ENCODE results near the gene HOXB2.

The HOXB2 gene

DNA sequence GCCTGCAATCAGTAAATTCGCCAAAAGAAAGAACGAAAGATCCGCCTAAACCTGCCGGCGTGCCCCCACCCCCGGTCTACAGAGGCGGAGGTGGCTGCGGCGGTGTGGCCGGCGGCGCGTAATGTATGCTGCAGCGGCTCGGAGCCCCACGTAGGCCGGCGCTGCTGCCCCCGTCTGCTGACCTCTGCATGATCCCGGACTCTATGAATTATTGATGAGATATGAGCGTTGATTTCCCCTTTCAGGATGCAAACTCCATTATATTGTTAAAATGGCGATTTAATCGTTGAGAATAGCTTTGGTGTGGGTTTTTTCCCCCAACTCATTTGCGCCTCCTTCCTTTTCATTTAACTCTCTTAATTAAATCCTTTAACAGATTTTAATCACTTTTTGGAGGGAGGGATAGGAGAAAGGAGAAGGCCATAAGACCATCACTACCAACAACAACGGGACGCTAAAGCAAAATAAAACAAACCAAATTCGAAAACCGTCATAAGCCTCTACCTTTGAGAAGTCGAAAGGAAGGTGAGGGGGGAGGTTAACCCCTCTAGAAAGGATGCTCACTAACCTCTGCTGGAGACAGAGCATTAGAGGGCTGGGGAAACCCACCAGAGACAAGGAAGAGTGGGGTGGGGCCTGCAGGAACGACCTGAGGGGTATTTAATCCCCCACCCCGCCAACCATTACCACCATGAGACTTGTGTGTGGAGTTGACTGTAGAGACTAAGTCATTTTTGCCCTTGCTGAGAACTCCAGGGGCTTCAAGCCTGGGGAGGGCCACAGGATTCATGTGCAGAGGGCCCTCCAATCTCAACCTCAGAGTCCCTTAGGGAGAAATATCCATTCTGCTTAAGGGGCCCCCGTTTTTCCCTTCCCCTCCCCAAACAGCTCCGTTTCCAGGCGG lies 41.7 kb upstream of the HOXB2 start:
- H3K27ac Mint-ChIP-seq, result no peak overlapping the region
- peak overlapping the region; percentile 95 for H3K4me3 Mint-ChIP-seq
- no peaks in the 10 kb centered on the region for H3K36me3 Mint-ChIP-seq
- H3K27me3 Mint-ChIP-seq, result peaks cover 65% of the 10 kb centered on the region
- peaks cover 38% of the 10 kb centered on the region for H3K4me1 Mint-ChIP-seq
- no peaks in the 10 kb centered on the region for H3K9me3 Mint-ChIP-seq

DNA sequence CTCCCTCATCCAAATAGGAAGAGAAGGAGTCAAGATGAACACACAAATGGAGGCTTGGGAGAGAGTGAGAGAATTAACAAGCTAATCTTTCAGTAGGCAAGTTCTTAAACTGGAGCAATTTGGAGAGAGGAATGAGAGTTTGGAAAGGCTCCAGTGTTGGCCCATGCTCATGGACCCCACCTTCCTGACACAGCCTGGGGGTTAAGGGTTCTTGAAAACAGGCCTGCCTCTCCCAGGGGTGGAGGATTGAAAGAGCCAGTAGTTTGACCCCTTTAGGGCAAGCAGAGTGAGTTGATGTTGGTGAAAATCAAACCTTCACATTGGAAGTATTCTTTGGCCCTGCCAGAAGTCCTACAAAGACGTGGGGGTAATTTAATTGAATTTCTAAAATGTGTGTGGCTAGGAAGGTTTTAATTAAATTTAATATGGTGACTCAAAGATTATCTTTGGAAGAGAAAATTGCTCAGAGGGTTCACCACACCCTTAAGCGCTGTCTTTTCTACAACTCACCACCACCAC lies 39.4 kb upstream of the HOXB2 start:
- peaks cover 67% of the 10 kb centered on the region for H3K27me3 Mint-ChIP-seq
- peaks cover 56% of the 10 kb centered on the region for H3K4me1 Mint-ChIP-seq
- H3K9me3 Mint-ChIP-seq, result no peaks in the 10 kb centered on the region
- H3K4me3 Mint-ChIP-seq, result peak overlapping the region; percentile 28
- peaks cover 1% of the 10 kb centered on the region for H3K36me3 Mint-ChIP-seq
- peak overlapping the region; percentile 4 for H3K27ac Mint-ChIP-seq

DNA sequence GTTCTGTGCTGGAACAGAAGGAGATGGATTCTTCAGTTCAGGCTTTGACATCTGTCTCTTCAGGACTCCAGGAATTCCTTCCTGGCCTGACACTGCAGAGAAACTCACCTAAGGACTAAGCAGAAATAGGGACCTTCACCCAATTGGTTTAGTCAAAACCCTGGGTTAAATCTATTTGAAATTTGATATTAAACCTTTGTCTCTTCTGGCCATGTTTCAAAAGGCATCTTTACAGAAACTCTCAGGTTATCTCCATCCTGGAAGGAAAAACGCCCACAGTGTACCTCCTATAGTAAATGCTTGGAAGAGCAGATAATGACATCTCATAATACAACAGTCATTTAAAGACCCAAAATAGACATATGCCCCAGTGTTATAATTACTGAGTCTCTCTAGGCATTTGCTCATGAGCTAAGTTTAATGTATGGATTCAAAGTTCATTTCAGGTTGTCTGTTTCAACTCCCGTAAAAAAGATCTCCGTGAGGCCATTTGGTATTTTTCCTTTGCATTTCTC lies 38.9 kb upstream of the HOXB2 start:
- H3K4me3 Mint-ChIP-seq, result peak overlapping the region; percentile 28

DNA sequence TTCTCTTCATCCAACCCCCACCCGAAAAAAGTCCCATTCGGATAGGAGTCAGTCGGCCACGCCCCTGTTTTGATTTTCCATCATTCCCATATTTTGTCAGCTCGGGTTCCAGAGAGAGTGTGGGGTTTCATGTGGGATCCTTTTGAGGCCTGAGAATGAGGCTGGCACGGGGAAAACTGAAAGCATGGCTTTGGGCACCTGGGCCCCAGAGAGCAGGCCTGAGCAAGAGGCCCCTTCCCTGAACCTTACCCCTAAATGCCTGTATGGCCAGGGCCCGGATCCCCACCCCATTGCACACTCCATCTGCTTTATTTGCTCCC lies 37.8 kb upstream of the HOXB2 start:
- Mint-ChIP-seq H3K27ac (peak overlapping the region; percentile 74), H3K27me3 (peaks cover 64% of the 10 kb centered on the region), H3K4me3 (peak overlapping the region; percentile 81), H3K36me3 (peaks cover 1% of the 10 kb centered on the region), H3K9me3 (no peaks in the 10 kb centered on the region), H3K4me1 (peaks cover 67% of the 10 kb centered on the region)

More for the DNA sequence above, 38.9 kb upstream of the HOXB2 start:
- Mint-ChIP-seq H3K27me3 (peaks cover 71% of the 10 kb centered on the region), H3K27ac (no peak overlapping the region), H3K4me1 (peaks cover 61% of the 10 kb centered on the region), H3K36me3 (peaks cover 1% of the 10 kb centered on the region), H3K9me3 (no peaks in the 10 kb centered on the region)

DNA sequence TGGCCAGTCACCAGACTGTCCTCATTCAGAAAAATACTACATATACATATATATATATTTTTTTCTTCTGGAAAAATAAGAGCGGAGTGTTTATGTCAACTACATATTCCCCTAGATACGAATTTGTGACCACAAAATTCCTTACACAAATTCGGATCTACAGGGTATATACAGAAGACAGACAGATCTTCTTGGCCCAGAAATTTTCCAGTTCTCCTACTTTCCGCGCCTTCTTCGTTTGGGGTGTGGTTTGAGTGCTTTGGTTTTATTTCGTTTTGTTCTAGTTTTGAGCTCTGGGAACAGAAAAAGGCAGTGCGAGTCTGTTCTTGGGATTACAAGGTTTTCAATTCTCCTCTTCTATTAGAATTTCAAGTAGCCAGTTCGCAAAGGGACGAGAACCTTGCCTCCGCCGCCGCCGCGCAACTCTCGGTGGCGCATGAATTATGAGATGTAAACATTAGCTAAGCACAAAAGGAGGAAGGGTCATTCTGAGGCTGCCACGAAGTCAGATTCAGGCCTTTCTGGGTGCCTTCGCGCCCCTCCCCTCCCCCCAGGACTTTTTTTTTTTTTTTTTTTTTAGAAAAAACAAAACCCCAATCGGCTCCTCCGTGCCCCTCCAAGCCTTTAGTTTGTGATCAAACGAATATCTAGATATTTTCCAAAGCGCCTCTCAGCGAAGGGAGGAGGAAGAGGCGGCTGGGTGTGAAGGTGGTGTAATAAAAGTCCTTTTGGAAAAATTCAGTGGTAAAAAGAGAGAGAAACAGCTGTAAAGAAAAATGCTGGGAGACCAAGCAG lies 35.0 kb upstream of the HOXB2 start:
- H3K27me3 Mint-ChIP-seq, result peaks cover 42% of the 10 kb centered on the region
- H3K4me1 Mint-ChIP-seq, result peaks cover 63% of the 10 kb centered on the region
- H3K4me3 Mint-ChIP-seq, result peak overlapping the region; percentile 91
- H3K27ac Mint-ChIP-seq, result peak overlapping the region; percentile 63
- H3K9me3 Mint-ChIP-seq, result no peaks in the 10 kb centered on the region
- H3K36me3 Mint-ChIP-seq, result peaks cover 1% of the 10 kb centered on the region

DNA sequence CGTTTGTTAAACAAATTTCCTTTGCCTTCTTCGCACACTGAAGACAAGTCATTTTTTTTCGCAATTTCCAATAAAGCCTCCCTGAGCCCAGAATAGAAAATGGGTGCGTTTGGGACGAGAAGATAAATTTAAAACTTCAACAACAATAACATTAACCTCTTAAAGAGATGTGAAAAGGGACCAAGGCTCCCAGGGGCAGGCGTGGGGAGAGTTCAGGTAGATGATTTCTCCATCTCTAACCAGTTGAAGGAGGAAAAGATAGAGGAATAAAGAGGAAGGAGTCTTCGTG lies 34.5 kb upstream of the HOXB2 start:
- Mint-ChIP-seq H3K9me3 (no peaks in the 10 kb centered on the region), H3K4me3 (peak overlapping the region; percentile 91), H3K36me3 (peaks cover 1% of the 10 kb centered on the region), H3K4me1 (peaks cover 61% of the 10 kb centered on the region), H3K27me3 (peaks cover 42% of the 10 kb centered on the region), H3K27ac (peak overlapping the region; percentile 63)

DNA sequence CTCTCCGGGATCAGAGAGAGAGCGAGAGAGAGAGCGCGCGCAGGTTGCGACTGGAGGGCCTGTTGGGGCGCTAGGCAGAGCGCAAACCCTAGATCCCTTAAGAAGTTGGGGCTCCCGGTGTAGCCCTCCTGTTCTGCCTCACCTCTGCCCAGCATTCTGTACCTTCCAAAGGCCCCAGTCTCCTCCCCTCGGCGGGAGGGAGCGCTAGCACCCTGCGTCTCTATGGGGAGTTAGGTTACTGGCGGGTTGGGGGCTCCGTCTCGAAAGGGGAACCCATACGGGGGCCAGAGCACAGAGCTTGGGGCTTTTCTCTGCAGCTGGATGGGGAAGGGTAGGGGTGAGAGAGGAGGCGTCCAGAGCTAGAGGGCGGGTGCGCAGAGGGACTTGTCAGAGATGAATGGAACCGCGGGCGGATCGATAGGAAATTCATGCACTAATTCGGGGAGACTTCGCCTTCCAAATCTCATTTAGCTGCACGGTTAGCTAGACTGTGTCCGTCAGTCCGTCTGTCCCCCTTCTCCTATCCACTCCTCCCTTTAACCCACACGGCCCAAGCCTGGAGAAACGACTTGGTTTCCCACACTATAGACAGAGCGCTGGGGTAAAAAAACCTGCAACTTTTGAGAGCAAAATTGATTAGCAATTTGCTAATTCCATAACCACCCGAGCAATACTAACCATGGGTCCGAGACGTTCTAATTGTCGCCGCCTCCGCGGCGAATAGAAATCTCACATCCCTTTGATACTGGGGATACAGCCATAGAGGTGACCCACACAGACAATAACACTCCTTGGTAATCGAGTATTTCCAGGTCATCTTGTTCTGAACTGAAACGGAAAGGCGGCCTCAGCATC lies 33.9 kb upstream of the HOXB2 start:
- Mint-ChIP-seq H3K4me1 (peaks cover 64% of the 10 kb centered on the region), H3K27me3 (peaks cover 39% of the 10 kb centered on the region), H3K4me3 (peak overlapping the region; percentile 91)

DNA sequence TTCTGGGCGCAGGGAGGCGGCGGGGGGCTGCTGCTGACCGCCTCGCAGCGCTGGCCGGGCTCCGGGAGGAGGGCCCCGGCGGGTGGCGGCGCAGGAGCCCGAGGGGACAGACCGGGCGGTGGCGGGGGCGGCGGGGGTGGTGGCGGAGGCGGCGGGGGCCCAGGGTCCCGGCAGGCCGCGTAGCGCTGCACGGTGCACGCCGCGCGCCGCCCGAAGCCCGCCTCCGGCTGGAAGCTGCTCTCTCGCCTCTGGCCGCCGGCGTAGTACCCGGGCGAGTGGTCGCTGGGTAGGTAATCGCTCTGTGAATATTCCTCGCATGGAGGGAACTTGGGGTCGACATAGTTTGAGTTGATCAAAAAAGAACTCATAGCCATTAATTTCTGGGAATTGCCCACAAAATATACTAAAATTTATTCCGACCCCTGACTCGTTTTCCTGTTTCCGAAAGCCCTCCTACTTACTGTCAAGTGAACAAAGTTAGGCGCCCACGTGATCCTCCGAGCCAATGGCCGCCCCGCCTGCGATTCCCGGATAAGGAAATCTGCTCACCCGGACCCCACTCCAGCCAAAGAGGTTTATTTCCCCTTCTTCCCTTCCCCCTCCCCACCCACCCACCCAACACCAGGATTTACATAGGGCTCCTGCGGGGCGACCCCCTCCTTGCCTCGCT lies 33.2 kb upstream of the HOXB2 start, which contains the start of gene HOXB4:
Gene HOXB4 (minus strand): TSS at position 405 of the 670 bp plus-strand sequence. CDS start 31 bp downstream, at position 374.
- Mint-ChIP-seq H3K4me1 (peaks cover 67% of the 10 kb centered on the region), H3K4me3 (peak within 1 kb of the TSS; percentile 91), H3K36me3 (peaks cover 1% of the 10 kb centered on the region), H3K9me3 (no peaks in the 10 kb centered on the region), H3K27me3 (peaks cover 35% of the 10 kb centered on the region), H3K27ac (peak within 1 kb of the TSS; percentile 77)

More for the DNA sequence above, 33.9 kb upstream of the HOXB2 start:
- peaks cover 1% of the 10 kb centered on the region for H3K36me3 Mint-ChIP-seq
- H3K27ac Mint-ChIP-seq, result peak overlapping the region; percentile 77
- no peaks in the 10 kb centered on the region for H3K9me3 Mint-ChIP-seq

DNA sequence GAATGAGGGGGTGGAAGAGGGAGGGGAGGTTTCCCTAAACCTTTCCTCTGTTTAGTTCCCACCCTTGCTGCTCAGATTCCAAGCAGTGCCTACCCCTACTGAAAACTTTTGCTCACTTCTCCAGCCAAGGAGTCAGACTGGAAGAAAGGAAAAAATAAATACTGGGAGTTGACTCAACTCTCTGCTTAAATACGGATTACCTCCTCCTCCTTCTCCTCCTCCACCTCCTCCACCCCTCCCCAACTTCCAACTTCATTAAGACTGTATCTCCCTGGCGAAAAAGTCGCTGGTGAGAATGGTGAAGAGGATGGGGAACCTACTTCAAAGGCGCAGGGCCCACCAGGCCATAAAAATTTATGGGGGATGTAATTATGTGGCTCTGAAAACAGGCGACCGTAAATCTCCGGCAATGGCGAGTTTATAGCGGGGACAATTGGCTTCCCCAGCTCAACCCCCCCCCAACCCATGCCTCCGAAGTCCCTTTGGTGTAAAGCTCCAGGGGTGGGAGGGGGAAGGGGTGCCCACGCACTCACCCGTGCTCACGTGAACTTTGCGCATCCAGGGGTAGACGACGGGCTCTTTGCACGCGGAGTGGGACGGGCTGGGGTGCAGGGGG lies 32.5 kb upstream of the HOXB2 start:
- H3K27ac Mint-ChIP-seq, result no peak overlapping the region
- H3K36me3 Mint-ChIP-seq, result peaks cover 1% of the 10 kb centered on the region
- no peaks in the 10 kb centered on the region for H3K9me3 Mint-ChIP-seq
- H3K27me3 Mint-ChIP-seq, result peaks cover 30% of the 10 kb centered on the region
- H3K4me1 Mint-ChIP-seq, result peaks cover 61% of the 10 kb centered on the region
- peak overlapping the region; percentile 85 for H3K4me3 Mint-ChIP-seq

DNA sequence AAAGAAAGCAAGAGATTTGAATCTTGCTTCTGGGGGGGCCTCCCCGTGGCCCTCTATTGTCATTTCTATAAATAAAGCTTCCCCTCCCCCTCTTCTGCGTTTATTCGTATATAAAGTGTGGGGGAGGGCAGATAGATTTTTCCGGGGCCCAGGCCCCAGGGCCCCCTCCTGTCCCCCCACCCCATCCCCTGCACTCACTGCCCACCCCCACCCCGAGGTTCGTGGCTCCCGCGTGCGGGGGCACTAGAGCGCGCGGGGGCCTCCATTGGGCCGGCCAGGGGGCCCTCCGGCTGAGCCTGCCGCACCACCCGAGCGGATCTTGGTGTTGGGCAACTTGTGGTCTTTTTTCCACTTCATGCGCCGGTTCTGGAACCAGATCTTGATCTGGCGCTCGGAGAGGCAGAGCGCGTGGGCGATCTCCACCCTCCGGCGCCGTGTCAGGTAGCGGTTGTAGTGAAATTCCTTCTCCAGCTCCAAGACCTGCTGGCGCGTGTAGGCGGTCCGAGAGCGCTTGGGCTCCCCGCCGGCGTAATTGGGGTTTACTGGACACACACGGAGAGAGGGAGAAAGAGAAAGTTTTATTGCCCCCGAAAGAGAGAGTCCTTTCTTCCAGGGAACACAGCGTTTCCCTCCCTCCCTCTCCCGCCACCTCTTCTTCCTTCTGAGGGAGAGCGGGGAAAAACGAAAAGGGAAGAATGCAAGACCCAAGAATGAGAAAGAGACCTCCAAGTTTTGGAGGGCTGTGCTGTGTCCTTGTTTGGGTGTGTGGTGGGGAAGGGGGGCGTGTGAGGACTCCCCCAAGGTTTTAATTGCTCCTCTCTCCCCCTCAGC lies 31.8 kb upstream of the HOXB2 start:
- Mint-ChIP-seq H3K4me3 (peak overlapping the region; percentile 85), H3K9me3 (no peaks in the 10 kb centered on the region), H3K27ac (no peak overlapping the region), H3K27me3 (peaks cover 27% of the 10 kb centered on the region), H3K4me1 (peaks cover 56% of the 10 kb centered on the region), H3K36me3 (peaks cover 1% of the 10 kb centered on the region)

DNA sequence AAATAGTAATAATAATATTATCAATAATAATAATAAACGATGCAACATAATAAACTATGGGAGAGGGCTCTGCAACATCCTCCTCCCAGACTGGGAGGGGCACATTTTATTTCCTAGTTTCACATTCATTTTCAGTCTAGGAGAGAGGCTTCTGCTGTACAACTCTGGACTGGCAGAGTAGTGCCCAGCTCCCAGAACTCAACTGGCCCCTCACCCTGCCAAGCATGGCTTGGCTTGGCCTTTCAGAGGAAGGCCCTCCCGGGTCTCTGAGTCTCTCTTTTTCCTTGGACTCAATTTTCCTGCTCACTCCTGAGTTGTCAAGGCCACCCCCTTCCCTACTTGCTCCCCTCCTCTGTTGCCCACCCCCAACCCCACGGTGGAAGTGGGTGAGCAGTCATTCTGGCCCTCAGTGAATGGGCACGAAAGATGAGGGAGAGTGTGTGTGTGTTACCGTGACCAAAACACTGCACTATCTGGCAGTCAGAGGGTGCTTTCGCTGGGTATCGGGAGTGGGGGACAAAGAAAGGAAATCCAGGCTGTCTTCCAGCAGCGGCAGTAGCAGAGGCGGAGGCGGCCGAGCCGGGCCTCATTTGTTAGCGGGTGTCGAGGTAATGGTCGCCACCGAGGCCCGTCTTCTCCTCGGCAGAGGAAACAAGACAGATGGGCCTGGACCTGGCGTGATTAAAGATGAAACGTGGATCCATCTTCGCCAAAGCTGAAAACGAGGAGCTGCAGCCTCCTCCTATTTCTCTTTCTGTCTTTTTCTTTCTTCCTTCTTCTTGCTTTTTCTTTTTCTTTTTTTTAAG lies 31.0 kb upstream of the HOXB2 start:
- H3K27ac Mint-ChIP-seq, result no peak overlapping the region
- no peaks in the 10 kb centered on the region for H3K9me3 Mint-ChIP-seq

DNA sequence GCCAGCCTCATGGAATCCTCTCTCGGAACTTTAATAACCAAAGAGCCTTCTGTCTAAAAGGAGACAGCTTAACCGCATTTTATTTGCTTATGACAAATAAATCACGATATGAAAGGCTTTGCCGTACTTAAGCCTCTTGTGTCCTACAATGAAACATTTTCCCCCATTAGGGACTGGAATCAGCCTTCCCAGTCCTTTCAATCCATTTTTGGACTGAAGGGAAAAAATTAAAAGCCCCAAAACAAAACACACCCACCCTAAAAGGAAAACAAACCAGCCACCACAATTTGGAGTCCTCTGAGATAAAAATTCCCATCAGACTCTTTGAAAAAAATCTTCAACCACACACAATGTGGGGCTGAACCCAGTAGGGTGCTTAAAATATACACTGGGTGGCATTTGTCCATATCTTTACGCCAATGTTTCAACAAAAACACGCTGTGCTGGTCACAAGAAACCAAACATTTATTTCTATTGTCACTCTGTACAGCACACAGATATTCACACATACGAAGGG lies 30.2 kb upstream of the HOXB2 start:
- peaks cover 1% of the 10 kb centered on the region for H3K36me3 Mint-ChIP-seq
- H3K27me3 Mint-ChIP-seq, result peaks cover 12% of the 10 kb centered on the region
- H3K4me3 Mint-ChIP-seq, result no peak overlapping the region

More for the DNA sequence above, 31.0 kb upstream of the HOXB2 start:
- H3K36me3 Mint-ChIP-seq, result peaks cover 1% of the 10 kb centered on the region
- peaks cover 49% of the 10 kb centered on the region for H3K4me1 Mint-ChIP-seq
- peaks cover 19% of the 10 kb centered on the region for H3K27me3 Mint-ChIP-seq
- H3K4me3 Mint-ChIP-seq, result peak overlapping the region; percentile 51

More for the DNA sequence above, 30.2 kb upstream of the HOXB2 start:
- Mint-ChIP-seq H3K9me3 (no peaks in the 10 kb centered on the region), H3K27ac (no peak overlapping the region), H3K4me1 (peaks cover 41% of the 10 kb centered on the region)

All from activated naive CD4-positive, alpha-beta T cell treated with anti-CD3 and anti-CD28 coated beads, Interleukin-2, amount 50 U/mL, for 24 hours (primary cell).